Cardiac fibroblast (primary cell): ENCODE measurements around the gene COQ3.
"Not testable (repeated sequence)": the region's sequence is repeated elsewhere in the genome, so short reads cannot be mapped to it uniquely, and the experiment has no call there.

Experiments
- DNase-seq, 2 donors: peaks; one replicate each; pipeline versions ENCODE4 v3.0.0 to v3.0.0-alpha.2; 2010; ENCODE audit warnings: low read depth in 2 of 2
- H3K4me3 ChIP-seq, 2 donors: replicated peaks in 1 of 2; 1 replicate in 1 of 2; 2 replicates in 1 of 2; pipeline ENCODE4 v1.5.1; 2011; ENCODE audit warnings: low read depth in 2 of 2, low read length in 2 of 2, mild to moderate bottlenecking in 2 of 2, moderate library complexity in 1 of 2
- TF ChIP-seq, protein P1 (sequence below): IDR thresholded peaks from one replicate; pipeline ENCODE4 v1.5.1; 2011; ENCODE audit warnings: low read depth, mild to moderate bottlenecking, low read length, inconsistent platforms

COQ3 gene

GRCh38 chr6:99338188-99338587 is 55.8 kb downstream of the COQ3 start:
- TF ChIP-seq, protein P1, sequence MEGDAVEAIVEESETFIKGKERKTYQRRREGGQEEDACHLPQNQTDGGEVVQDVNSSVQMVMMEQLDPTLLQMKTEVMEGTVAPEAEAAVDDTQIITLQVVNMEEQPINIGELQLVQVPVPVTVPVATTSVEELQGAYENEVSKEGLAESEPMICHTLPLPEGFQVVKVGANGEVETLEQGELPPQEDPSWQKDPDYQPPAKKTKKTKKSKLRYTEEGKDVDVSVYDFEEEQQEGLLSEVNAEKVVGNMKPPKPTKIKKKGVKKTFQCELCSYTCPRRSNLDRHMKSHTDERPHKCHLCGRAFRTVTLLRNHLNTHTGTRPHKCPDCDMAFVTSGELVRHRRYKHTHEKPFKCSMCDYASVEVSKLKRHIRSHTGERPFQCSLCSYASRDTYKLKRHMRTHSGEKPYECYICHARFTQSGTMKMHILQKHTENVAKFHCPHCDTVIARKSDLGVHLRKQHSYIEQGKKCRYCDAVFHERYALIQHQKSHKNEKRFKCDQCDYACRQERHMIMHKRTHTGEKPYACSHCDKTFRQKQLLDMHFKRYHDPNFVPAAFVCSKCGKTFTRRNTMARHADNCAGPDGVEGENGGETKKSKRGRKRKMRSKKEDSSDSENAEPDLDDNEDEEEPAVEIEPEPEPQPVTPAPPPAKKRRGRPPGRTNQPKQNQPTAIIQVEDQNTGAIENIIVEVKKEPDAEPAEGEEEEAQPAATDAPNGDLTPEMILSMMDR: no peak
- DNase-seq: no peak
- no peak overlapping the region for H3K4me3 ChIP-seq

DNA sequence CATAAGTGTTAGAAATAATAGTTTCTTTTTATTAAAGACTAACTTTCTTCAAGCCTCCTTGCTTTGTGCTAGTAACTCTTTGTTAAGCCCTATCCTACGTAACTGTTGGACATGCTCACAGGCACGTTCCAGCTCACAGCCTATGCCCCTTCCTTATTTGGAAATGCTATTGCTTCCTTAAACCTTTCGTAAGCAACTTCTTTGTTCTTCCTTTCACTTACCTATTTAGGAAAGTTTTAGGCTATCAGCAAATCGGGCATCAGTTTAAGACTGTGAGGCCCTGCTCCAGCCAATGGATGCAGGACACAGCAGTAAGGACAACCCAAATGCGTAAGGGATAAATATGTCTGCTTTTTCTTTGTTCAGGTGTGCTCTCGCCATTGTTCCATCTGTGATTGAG is 58.7 kb downstream of the COQ3 start:
- DNase-seq, H3K4me3 ChIP-seq: not testable (repeated sequence)

DNA sequence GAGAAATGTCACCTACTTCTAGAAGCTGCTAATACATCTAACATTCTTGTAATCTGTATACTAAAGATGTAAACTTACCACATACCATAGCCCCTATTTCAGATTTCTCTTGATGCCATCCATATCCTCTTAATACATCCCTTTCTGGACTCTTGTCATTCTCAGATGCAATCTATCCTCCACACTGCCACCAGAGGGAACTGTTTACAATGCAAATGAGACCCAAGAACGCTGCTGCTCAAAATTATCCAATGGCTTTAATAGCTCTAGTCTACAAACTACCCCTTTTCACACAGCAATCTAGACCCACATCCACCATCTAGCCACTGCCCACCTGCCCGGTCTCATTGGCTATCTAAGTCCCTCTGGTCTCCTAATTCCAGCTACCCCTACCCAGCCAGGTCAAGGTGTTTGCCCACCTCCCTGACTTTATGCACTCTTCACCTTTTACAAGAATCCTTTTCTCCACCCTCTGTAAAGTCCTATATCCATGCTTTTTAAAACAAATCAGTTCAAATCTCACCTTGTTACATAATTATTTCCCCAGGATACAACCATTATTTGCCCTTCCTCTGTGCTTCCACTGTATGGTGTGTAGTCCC is 59.4 kb downstream of the COQ3 start:
- peak; percentile 63 to 78 for DNase-seq
- H3K4me3 ChIP-seq: no peak overlapping the region
- TF ChIP-seq, protein P1: peak; percentile 82

GRCh38 chr6:99333068-99333467 is 60.9 kb downstream of the COQ3 start:
- DNase-seq: no peak
- no peak overlapping the region for H3K4me3 ChIP-seq
- TF ChIP-seq, protein P1: no peak

- TF ChIP-seq, protein P1: no peak
- H3K4me3 ChIP-seq: no peak overlapping the region
- no peak for DNase-seq
These were observed 62.5 kb downstream of the COQ3 start for GRCh38 chr6:99331531-99331930.

GRCh38 chr6:99330159-99330558 is 63.8 kb downstream of the COQ3 start:
- TF ChIP-seq, protein P1: peak; percentile 84
- H3K4me3 ChIP-seq: no peak overlapping the region
- peak; percentile 75 to 84 for DNase-seq

- no peak overlapping the region for H3K4me3 ChIP-seq
- DNase-seq: no peak
- TF ChIP-seq, protein P1: no peak
These were observed 69.0 kb downstream of the COQ3 start for GRCh38 chr6:99324996-99325395.
